Measurements from ENCODE around the gene CUEDC2. TPM values are rescaled to one million over a fixed set of nuclear protein-coding genes. Genes with fewer than 3 reads are reported as not detected.

CUEDC2 gene
- total and polyA plus RNA-seq, 10 of the 15 experiments (the other 5 are each of a cell fraction or from before 2014, with no cell fraction given), result 20.4 to 121 (median 75.0) TPM

- TF ChIP-seq SMAD1 (IDR thresholded peaks at IDR 0.05; ENCODE audit: low read depth, partially characterized antibody), result no peak
- no peak for TF ChIP-seq NBN (IDR thresholded peaks at IDR 0.05)
- TF ChIP-seq NKRF (conservative IDR thresholded peaks at IDR 0.05), result no peak
- no peak for TF ChIP-seq MYB (IDR thresholded peaks at IDR 0.05; ENCODE audit: borderline replicate concordance, low read depth, low read length)
- no peak for TF ChIP-seq FOXK2 (IDR thresholded peaks at IDR 0.05)
- TF ChIP-seq IKZF1 (conservative IDR thresholded peaks at IDR 0.05), result no peak
- TF ChIP-seq, protein P1, sequence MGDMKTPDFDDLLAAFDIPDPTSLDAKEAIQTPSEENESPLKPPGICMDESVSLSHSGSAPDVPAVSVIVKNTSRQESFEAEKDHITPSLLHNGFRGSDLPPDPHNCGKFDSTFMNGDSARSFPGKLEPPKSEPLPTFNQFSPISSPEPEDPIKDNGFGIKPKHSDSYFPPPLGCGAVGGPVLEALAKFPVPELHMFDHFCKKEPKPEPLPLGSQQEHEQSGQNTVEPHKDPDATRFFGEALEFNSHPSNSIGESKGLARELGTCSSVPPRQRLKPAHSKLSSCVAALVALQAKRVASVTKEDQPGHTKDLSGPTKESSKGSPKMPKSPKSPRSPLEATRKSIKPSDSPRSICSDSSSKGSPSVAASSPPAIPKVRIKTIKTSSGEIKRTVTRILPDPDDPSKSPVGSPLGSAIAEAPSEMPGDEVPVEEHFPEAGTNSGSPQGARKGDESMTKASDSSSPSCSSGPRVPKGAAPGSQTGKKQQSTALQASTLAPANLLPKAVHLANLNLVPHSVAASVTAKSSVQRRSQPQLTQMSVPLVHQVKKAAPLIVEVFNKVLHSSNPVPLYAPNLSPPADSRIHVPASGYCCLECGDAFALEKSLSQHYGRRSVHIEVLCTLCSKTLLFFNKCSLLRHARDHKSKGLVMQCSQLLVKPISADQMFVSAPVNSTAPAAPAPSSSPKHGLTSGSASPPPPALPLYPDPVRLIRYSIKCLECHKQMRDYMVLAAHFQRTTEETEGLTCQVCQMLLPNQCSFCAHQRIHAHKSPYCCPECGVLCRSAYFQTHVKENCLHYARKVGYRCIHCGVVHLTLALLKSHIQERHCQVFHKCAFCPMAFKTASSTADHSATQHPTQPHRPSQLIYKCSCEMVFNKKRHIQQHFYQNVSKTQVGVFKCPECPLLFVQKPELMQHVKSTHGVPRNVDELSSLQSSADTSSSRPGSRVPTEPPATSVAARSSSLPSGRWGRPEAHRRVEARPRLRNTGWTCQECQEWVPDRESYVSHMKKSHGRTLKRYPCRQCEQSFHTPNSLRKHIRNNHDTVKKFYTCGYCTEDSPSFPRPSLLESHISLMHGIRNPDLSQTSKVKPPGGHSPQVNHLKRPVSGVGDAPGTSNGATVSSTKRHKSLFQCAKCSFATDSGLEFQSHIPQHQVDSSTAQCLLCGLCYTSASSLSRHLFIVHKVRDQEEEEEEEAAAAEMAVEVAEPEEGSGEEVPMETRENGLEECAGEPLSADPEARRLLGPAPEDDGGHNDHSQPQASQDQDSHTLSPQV (IDR thresholded peaks at IDR 0.05), result no peak
- TF ChIP-seq EZH2 (IDR thresholded peaks at IDR 0.05; ENCODE audit: borderline replicate concordance, control insufficient read depth, low read depth, low read length), result no peak
Observed at GRCh38 chr10:102402512-102402896, 29.9 kb downstream of the CUEDC2 start (continued).
